SK-N-MC (cell line): ENCODE data around the gene SIX2.
"Not testable (repeated sequence)": the region's sequence is repeated elsewhere in the genome, so short reads cannot be mapped to it uniquely, and the experiment has no call there.

Experiments used
- DNase-seq: peaks from one replicate; pipeline ENCODE4 v3.0.0-alpha.2; 2011; ENCODE audit warnings: low read depth, low spot score
- H3K27ac ChIP-seq: fragments of 200-600 bp; sonication (generic); 2 replicates; pipeline ENCODE4 v1.5.1; 2016; ENCODE audit warnings: mixed run types
- H3K36me3 ChIP-seq: fragments of 200-600 bp; sonication (generic); 2 replicates; pipeline ENCODE4 v1.6.1; 2017; ENCODE audit warnings: antibody characterized with exemption, low read length, mixed read lengths; ENCODE audit not compliant: insufficient read depth
- H3K4me3 ChIP-seq: fragments of 200-600 bp; sonication (generic); 2 replicates; pipeline ENCODE4 v1.5.1; 2016
- H3K9ac ChIP-seq: fragments of 200-600 bp; sonication (generic); 2 replicates; pipeline ENCODE4 v1.8.0; 2017; ENCODE audit warnings: mixed run types, mixed read lengths; ENCODE audit not compliant: insufficient read length
- H3K9me3 ChIP-seq: fragments of 200-600 bp; sonication (generic); 2 replicates; pipeline ENCODE4 v1.6.1; 2017; ENCODE audit warnings: low read depth, mild to moderate bottlenecking, antibody characterized with exemption, low read length, moderate library complexity, mixed read lengths
- EZH2 ChIP-seq: fragments of 200-600 bp; sonication (generic); IDR thresholded peaks from one replicate; pipeline ENCODE4 v1.6.1; 2017; ENCODE audit warnings: antibody characterized with exemption
- FOXP2 ChIP-seq: optimal IDR thresholded peaks from 2 replicates; pipeline ENCODE3; 2011; ENCODE audit warnings: mild to moderate bottlenecking, moderate library complexity; ENCODE audit not compliant: insufficient read depth; ENCODE audit errors: extremely low read length, control extremely low read depth
- POLR2AphosphoS5 ChIP-seq: IDR thresholded peaks from 2 replicates; pipeline ENCODE4 v1.6.1; 2012; ENCODE audit warnings: mild to moderate bottlenecking, low read depth, low read length, borderline replicate concordance

SIX2 gene

GRCh38 chr2:45043174-45043573 is 33.9 kb upstream of the SIX2 start:
- Histone ChIP-seq H3K9ac (no peak overlapping the region), H3K9me3 (no peaks in the 10 kb centered on the region), H3K4me3 (no peak overlapping the region), H3K36me3 (no peaks in the 10 kb centered on the region), H3K27ac (no peak overlapping the region)
- no peak for DNase-seq
- TF ChIP-seq FOXP2 (no peak), EZH2 (no peak), POLR2AphosphoS5 (no peak)

DNA sequence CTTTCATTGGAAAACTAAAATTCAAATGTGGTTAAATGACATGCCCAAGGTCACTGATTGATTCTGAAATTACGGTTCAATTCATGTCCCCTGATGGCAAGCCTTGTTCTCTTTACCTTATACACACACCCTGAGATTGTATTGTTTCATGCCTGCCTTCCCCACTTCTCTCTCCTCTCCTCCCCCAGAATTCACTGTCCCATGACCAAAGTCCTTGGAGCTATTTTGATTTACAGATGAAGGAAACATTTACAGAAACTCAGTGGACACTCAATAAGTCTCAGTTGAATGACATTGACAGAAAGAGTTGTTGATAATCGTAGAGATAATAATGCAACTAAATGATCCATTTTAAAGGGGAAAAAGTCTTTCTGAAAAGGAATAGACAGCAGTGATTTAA is 33.1 kb upstream of the SIX2 start:
- no peak for TF ChIP-seq EZH2
- no peak for TF ChIP-seq POLR2AphosphoS5
- no peak for TF ChIP-seq FOXP2
- no peak overlapping the region for H3K9ac ChIP-seq
- H3K27ac ChIP-seq, result no peak overlapping the region
- no peaks in the 10 kb centered on the region for H3K9me3 ChIP-seq
- no peaks in the 10 kb centered on the region for H3K36me3 ChIP-seq
- H3K4me3 ChIP-seq, result no peak overlapping the region
- no peak for DNase-seq

DNA sequence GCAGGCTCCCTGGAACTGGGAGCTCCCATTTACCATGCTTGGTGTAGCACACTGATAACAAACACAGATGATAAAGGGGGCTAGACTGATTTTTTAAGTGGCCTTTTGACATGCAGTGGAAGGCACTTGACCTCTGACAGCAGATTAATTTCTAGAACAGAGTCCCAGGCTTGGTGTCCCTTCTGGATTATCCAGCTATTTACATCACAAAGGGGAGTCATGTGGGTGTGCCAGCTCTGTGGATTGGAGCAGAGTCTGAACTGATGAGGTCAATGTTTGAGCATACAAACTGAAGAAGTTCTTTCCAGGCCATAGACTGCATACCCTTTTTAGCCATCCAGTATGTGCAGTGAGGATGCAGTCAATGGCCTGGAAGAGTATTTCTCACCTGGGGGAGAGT is 31.5 kb upstream of the SIX2 start:
- no peak overlapping the region for H3K27ac ChIP-seq
- no peak overlapping the region for H3K4me3 ChIP-seq
- H3K9ac ChIP-seq, result no peak overlapping the region
- TF ChIP-seq EZH2 (no peak), FOXP2 (no peak), POLR2AphosphoS5 (no peak)
- no peaks in the 10 kb centered on the region for H3K36me3 ChIP-seq
- no peak for DNase-seq
- H3K9me3 ChIP-seq, result no peaks in the 10 kb centered on the region

- H3K4me3 ChIP-seq, H3K27ac ChIP-seq, DNase-seq: not testable (repeated sequence)
Measured at GRCh38 chr2:45039804-45040203, 30.6 kb upstream of the SIX2 start.

GRCh38 chr2:45038861-45039260 is 29.6 kb upstream of the SIX2 start:
- H3K9ac ChIP-seq, H3K27ac ChIP-seq, H3K4me3 ChIP-seq, DNase-seq, H3K9me3 ChIP-seq, H3K36me3 ChIP-seq: not testable (repeated sequence)

More at GRCh38 chr2:45039804-45040203, 30.6 kb upstream of the SIX2 start:
- not testable (repeated sequence) for H3K9me3 ChIP-seq, H3K9ac ChIP-seq, H3K36me3 ChIP-seq

DNA sequence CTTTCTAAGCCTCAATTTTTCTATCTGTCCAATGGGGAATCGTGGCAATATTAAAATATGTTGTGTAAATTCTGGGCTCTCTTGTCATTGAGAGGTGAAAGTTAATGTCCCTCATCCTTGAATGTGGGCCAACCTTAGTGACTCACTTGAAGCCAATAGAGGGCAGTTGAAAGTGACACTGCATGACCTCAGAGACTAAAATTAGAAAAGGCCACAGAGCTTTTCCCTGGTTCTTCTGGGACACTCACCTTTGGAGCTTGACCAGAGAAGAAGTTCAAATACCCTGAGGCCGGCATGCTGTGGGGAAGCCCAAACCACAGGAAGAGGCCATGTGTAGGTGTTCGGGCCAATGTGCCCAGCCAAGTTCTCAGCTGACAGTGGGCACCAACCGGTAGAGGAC is 24.1 kb upstream of the SIX2 start:
- no peak overlapping the region for H3K9ac ChIP-seq
- no peak overlapping the region for H3K27ac ChIP-seq
- no peak for DNase-seq
- no peaks in the 10 kb centered on the region for H3K36me3 ChIP-seq
- TF ChIP-seq EZH2 (no peak), POLR2AphosphoS5 (no peak), FOXP2 (no peak)
- H3K4me3 ChIP-seq, result no peak overlapping the region
- H3K9me3 ChIP-seq, result no peaks in the 10 kb centered on the region

GRCh38 chr2:45031028-45031427 is 21.8 kb upstream of the SIX2 start:
- no peaks in the 10 kb centered on the region for H3K9me3 ChIP-seq
- no peak overlapping the region for H3K9ac ChIP-seq
- DNase-seq, result no peak
- TF ChIP-seq EZH2, result no peak
- TF ChIP-seq POLR2AphosphoS5, result no peak
- no peak for TF ChIP-seq FOXP2
- no peak overlapping the region for H3K27ac ChIP-seq
- H3K36me3 ChIP-seq, result no peaks in the 10 kb centered on the region
- H3K4me3 ChIP-seq, result no peak overlapping the region

DNA sequence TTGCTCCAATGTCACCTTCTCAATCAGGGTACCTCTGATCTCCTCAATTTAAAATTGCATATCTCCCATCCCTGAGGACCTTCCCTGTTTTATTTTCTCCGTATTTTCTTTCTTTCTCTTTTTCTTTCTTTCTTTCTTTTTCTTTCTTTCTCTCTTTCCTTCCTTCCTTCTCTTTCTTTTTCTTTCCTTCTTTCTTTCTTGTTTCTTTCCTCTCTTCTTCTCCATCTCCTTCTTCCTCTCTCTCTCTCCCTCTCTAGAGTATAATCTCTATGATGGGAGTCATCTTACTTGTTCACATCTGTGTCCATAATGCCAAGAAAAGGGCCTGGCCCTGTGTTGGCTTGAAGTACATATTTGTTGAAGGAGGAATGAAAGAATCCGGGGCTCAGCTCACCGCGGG is 21.3 kb upstream of the SIX2 start:
- no peak overlapping the region for H3K9ac ChIP-seq
- H3K9me3 ChIP-seq, result no peaks in the 10 kb centered on the region
- no peaks in the 10 kb centered on the region for H3K36me3 ChIP-seq
- no peak overlapping the region for H3K4me3 ChIP-seq
- no peak overlapping the region for H3K27ac ChIP-seq
- no peak for DNase-seq
- TF ChIP-seq EZH2 (no peak), FOXP2 (no peak), POLR2AphosphoS5 (no peak)

- DNase-seq, result no peak
- no peaks in the 10 kb centered on the region for H3K36me3 ChIP-seq
- no peak overlapping the region for H3K27ac ChIP-seq
- H3K9ac ChIP-seq, result no peak overlapping the region
- no peak overlapping the region for H3K4me3 ChIP-seq
- TF ChIP-seq POLR2AphosphoS5, result no peak
- no peak for TF ChIP-seq EZH2
- no peak for TF ChIP-seq FOXP2
- no peaks in the 10 kb centered on the region for H3K9me3 ChIP-seq
Measured at GRCh38 chr2:45029215-45029614, 20.0 kb upstream of the SIX2 start.

DNA sequence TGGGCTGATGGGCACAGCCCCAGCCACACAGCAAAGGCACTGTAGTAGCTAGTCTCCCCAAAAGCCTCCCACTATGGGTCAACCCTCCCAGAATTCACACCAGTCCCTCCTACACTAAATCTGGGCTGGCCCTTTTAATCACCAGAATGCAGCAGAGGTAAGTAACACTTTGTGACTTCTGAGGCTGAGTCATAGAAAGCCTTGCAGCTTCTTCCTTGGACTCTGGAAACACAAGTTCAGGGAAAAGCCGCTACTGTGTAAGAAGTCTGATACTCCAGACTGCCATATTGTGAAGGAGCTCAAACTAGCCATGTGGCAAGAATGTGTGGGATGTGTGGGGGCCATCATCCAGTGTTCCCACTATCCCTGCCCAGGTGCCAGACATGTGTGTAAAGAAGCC is 19.0 kb upstream of the SIX2 start:
- no peaks in the 10 kb centered on the region for H3K36me3 ChIP-seq
- no peak overlapping the region for H3K27ac ChIP-seq
- H3K4me3 ChIP-seq, result no peak overlapping the region
- H3K9me3 ChIP-seq, result no peaks in the 10 kb centered on the region
- H3K9ac ChIP-seq, result no peak overlapping the region
- no peak for DNase-seq
- no peak for TF ChIP-seq POLR2AphosphoS5
- no peak for TF ChIP-seq EZH2
- no peak for TF ChIP-seq FOXP2
